Stimulated activated CD4-positive, alpha-beta T cell treated with anti-CD3 and anti-CD28 coated beads, Interleukin-4, amount 100 ng/mL, for 1 hour (primary cell): Measurements from ENCODE around the gene PLCB3.
A peak's percentile ranks its signal among the peaks of the same experiment; 100 is the strongest.

Experiments used
- DNase-seq: peaks from one replicate; pipeline ENCODE4 v3.0.0-alpha.2; 2020

Gene PLCB3

DNA sequence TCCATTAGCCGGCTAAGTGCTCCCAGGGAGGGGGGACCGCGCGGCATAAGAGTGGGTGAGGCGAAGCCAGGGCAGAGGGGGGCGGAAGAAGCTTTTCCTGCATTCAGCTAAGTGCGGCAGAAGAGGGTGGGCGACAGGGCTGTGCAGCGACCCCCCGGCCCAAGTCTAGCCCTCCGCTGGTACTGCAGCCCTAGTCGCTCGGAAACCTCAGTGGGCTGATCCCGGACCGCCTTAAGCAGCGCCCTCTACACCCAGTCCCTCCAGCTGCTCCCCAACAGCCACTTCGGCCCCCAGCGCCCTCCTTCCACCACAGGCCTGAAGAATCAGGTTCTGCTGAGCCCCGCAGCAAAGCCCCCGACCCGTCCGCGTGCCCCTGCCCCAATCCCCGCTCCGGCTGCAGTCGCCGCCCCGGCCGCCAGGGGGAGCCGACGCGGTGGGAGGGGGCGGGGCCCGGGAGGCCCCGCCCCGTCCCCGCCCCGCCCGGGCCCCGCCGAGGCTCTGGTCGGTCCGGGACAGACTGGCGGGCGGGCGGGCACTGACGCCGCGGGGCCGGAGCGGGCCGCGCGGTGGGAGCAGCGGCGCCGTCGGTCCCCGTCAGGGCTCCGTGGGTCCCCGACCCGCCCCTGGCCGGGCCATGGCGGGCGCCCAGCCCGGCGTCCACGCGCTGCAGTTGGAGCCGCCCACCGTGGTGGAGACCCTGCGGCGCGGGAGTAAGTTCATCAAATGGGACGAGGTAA, at the start of gene PLCB3:
TSS of gene PLCB3 (plus strand) at position 515 of the 737 bp plus-strand sequence. CDS start at position 635, 120 bp downstream.
- DNase-seq = peak; percentile 64

DNA sequence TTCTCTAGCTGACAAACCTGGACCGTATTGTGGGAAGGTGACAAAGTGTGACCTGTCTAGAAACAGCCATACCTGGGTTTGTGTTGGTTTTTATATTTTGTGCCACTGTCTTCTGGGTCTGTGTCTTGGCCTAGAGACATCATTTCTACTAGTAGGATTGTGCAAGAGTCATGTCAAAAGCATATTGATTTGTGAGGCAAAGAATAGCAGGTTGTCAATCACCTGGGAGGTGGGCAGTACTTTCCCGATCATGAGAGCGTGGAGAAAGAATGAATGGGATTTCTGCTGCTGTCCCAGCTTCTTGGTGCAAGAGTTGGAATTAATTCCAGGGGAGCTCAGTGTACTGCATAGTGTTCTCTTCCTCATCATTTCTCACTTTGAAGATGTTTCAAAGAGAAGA, 49.8 kb upstream of the PLCB3 start:
- no peak for DNase-seq

DNA sequence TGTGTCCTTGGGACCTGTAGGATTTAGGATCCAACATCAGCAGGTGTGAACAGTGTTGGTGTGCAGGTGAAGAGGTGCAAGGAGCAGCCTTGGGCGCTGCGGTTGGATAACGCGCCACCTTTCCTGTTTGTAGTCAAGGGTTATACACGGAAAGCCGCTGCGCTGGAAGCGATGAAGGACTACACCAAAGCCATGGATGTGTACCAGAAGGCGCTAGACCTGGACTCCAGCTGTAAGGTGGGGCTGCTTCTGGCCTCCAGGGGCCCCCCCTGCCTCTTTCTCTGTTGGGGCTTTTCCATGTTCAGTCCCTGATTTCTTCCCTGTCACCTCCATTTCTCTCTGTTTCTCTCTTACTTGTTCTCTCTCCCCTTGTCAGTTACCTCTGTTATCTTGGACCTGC, 48.3 kb upstream of the PLCB3 start:
- DNase-seq = no peak

DNA sequence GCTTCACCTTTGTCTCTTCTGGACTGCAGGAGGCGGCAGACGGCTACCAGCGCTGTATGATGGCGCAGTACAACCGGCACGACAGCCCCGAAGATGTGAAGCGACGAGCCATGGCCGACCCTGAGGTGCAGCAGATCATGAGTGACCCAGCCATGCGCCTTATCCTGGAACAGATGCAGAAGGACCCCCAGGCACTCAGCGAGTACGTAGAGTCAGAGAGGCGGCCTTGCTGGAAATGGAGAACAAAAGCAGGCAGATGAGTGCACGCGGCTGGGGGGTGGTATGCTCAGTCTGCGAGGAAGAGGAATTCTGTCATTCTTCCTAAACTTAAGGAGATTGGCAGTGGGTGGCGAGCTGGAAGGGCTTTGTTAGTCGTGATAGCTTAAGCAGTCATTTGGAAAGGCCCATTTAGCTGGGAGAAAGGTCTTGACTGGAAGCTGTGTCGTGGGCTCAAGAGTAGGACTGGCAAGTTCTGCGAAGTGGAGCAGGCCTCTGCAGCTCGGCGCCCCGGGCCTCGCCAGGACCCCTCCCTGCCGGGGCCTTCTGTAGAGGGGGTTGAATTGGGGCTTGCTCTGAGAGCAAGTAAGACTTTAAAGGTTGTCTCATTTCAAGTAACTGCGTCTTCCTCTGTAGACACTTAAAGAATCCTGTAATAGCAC, 47.8 kb upstream of the PLCB3 start:
- no peak for DNase-seq

DNA sequence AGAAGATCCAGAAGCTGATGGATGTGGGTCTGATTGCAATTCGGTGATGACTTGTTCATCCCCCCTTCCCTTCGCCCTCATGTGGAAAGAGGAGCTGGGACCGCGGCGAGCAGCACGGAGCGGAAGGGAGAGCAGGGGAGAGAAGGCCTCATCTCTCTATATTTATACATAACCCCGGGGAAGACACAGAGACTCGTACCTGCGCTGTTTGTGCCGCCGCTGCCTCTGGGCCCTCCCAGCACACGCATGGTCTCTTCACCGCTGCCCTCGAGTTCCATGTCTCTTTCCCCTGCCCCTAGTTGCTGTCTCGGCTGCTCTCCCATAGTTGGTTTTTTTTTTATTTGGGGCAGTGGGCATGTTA, 47.3 kb upstream of the PLCB3 start:
- no peak for DNase-seq

DNA sequence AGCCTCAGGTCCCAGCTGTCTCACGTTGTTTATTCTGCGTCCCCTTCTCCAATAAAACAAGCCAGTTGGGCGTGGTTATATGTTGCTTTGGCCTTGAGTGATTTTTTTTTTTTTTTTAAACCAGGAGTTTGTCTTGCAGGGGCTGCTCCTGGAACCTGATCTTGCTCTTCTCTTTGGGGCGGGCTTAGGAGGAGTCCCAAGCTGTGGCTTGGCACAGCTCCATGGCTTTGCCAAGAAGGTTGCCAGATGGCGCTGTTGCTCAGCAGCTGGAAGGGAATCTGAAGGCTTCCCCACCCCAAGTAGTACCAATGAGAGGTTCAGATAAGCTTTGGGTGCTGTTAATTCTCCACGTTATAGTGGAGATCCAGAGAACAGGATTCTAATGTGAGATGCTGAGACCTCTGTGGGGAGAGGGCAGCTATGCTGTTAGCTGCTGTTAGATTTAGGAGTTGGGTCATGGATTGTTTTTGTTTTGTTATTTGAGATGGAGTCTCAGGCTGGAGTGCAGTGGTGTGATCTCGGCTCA, 46.8 kb upstream of the PLCB3 start:
- peak; percentile 79 for DNase-seq

DNA sequence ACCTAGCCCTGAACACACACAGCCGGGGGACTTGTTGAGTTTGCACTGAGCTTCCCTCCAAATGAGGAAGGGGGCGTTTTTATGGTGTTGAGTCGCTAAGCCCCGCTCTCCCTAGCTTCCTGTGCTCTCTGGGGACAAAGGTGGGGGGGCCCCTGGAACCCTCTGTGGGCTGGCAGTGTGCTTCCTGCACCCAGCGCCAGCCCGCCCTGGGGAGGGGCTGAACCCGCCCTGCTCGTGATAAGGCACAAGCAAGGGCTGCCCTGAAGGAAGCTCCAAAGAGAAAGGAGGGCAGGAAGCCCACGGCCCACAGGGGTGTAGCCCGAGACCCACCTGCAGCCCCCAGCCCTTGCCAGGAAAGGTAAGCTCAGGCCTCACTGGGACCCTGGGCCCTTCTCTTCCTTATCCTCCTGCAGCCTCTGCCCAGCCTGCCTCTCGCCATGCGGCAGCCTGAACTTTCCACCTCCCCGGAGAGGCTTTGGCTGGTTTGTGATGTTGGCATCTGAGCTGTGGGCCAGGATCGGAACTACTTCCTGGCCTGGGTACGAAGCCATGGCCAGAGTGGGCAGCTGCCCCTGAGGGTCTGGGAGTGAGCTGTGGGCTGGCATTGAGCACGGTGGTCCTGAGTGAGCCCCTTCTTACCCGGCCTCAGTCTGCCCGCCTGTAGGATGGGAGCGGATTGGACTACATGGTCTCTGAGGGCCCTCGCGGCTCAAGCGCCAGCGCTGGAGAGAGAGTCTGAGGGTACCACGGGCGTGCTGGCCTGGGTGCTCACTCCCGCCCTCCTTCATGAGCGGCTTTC, 44.7 kb upstream of the PLCB3 start, which contains the start of gene FERMT3:
TSS of gene FERMT3 (plus strand) at position 265 of the 799 bp plus-strand sequence. CDS start 644 bp downstream, outside the sequence.
- DNase-seq = peak; percentile 78

DNA sequence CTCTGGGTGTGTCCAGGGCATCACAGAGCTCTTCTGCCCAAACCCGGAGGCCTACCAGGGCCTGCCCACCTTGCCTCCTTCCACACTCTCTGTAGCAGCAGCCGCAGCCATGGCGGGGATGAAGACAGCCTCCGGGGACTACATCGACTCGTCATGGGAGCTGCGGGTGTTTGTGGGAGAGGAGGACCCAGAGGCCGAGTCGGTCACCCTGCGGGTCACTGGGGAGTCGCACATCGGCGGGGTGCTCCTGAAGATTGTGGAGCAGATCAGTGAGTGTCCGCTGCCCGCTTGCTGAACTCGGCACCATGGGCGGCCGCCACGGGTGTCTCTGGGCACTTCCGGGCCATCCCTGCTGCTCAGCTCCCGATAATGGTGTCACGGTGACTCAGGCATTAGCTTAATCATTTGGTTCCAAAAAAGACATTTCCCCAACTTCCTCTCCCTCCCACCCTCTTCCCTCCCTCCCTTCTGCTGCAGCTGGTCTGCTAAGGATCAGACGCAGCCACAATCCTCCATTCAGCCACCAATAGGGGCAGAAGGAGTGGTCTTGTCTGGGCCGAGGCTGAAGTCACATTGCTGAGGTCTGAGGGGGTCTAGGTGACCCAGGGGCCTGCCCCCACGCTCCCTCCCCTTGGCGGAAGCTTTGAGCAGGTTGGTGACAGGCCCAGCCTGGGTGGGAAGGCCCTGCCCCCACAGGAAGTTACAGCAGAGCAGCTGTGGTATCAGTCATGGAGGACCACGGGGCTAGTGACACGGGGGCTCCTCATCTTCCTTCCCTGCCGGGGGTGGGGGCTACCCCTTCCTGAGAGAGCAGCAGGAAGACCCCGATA, 43.9 kb upstream of the PLCB3 start:
- peak; percentile 82 for DNase-seq

DNA sequence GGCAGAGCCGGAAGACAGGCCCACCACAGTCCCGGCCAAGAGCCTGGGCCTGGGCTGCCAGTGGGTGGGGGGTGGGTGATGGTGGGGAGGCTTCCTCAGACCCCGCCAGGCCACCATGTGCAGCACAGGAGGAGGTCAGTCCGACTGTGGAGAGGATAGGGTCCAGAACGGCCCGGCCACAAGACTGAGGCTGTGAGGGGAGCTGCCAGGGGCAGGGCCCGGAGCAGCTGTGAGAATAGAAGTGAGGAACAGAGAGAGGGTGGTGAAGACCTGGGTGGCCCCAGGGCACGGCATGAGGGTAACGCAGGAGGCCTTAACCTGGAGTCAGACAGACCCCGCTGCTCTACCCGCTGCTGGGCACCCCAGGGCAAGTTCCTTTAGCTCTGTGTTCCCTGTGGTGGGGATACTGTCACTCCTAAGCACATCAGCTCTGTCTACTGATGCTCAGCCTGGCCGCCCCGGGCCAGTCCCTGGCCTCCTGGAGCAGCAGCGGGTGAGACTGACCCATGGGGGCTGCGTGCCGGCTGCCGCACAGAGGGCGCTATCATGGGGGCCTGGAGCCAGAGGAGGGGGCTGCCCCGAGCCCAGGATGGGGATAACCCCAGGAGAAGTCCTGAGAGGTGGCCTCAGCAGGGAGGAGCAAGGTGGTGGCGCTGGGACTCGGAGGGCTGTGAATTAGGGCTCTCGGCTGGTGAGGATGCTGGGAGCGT, 43.1 kb upstream of the PLCB3 start:
- DNase-seq = no peak

DNA sequence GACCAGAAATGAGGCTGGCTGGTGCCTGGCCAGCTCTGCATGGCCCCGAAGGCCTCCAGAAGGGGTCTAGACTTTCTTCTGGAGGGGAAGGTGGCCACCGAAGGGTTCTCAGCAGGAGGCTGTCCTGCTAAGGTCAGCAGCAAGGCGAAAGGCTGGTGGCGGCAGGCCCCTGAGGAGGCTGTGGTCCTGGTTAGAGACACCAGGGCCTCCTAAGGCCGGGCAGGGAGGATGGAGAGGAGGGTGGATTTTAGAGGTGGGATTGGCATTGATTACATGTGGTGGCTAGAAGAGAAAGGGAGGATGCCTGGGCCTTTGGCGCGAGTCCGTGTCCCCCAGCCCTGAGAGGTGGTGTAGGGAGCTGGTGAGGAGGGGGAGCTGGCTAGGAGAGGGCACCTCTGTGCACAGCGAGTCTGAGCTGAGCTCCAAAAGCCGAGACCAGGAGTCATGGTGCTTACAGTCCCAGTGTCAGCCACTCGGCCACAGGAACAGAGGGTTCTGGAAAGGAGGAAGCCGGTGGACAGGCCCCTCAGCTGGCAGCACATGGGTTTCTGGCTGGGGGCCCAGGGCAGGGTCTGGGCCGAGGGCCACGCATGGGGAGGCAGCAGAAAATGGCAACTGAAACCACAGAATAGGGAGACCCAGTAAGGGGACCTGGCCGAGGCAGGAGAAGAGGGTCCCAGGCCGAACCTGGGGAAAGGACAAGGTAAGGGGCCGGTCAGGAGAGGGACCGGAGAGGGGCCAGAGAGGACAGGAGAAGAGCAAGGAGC, 42.4 kb upstream of the PLCB3 start:
- DNase-seq = no peak

DNA sequence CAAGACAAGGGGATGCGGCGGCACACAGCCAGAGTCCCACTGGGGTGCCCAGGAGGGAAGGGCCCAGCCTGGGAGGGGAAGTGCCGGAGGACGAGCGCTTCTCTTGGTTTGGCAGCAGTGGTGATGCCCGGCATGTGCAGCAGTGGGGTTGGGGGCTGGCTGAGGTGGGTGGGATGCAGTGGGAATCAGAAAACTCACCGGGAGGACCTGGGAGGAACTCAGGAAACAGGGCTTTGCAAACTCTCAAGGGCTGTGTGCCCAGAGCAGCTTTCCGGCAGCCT, 41.8 kb upstream of the PLCB3 start:
- no peak for DNase-seq

DNA sequence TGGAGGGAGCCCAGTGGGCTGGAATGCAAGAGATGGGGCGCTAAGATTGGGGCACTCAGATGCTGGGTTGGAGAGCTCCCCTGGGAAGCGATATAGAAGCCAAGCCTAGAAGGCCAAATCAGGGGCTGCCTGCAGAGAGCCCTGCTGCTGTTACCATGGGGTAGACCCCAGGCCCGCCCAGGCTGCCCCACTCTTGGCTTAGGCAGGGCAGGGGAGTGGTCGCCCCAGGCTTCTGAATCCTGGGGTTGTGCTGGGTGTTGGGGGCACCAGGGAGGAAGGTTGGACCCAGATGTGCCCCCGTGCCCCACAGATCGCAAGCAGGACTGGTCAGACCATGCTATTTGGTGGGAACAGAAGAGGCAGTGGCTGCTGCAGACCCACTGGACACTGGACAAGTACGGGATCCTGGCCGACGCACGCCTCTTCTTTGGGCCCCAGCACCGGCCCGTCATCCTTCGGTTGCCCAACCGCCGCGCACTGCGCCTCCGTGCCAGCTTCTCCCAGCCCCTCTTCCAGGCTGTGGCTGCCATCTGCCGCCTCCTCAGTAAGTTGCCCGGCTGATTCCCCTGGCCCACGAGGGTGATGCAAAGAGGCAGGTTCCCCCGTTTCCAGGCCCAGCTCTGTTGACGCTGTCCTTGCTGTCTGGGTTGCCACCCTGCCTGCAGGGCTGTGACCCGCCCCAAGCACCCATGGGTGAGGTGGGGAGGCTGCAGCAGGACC, 40.9 kb upstream of the PLCB3 start:
- DNase-seq = no peak

DNA sequence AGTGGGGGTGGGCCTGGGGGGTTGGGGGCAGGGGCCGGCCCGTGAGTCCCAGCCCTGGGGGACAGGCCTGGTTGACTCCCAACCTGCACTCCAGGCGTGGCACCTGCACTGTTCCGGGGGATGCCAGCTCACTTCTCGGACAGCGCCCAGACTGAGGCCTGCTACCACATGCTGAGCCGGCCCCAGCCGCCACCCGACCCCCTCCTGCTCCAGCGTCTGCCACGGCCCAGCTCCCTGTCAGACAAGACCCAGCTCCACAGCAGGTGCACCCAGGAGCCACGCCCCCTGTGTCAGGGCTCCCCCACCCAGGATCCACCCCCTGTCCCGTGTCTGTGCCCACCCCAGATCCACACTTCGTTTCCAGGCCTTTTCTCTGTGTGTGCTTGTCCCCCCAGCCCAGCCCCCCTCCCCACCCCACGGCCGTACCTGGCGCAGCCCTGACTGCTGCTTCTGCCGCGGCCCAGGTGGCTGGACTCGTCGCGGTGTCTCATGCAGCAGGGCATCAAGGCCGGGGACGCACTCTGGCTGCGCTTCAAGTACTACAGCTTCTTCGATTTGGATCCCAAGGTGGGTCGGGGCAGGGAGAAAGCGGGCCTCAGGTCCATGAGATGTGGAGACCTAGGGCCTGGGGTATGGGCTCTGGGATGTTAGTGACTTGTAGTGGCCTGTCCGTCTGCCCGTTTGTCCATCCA, 40.0 kb upstream of the PLCB3 start:
- no peak for DNase-seq

DNA sequence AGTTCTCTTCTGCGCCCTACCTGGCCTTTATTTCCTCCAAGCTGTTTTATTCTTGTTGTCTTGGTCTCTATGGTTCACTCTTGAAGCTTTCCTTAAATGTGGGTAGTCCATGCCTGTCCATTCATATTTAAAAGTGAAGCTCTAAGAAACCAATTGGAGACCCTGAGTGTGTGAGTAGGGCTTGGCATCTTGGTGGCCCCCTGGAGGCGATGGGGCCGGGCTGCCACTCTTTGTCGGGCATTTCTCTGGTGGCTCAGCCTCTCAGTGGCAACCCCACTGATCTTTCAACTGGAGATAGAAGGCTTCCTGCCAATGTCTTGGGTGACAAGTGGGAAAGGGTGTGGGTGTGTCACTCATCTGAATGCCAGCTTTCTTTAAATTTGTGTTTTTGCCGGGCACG, 34.5 kb upstream of the PLCB3 start:
- no peak for DNase-seq

DNA sequence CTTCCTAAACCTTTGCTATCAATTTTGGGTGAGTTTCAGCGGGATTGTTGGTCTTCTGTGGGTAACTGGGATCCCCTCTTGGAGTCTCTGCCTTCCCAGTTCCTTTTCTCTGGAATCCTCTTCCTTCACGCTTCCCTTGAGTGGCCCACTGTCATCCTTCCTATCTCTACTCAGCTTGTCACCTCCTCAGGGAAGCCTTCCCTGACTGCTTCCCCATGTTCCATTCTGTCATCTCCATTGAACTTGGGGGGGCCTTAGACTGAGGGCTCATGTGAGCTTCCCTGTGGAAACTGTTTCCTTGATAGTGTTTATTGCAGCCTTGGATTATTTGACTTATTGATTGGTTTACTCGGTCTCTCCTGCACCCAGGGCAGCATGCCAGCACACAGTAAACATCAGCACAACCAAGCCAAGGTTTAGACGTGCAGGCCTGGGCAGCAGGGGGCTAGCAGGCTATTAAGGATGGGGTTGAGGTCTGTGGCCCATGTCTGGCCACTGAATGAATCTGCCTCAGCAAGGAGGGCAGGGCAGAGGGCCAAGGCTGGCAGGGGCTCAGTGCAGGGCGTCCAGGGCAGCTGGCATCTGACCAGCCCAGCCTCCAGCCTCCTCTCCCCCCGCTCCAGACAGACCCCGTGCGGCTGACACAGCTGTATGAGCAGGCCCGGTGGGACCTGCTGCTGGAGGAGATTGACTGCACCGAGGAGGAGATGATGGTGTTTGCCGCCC, 32.5 kb upstream of the PLCB3 start:
- DNase-seq = no peak

DNA sequence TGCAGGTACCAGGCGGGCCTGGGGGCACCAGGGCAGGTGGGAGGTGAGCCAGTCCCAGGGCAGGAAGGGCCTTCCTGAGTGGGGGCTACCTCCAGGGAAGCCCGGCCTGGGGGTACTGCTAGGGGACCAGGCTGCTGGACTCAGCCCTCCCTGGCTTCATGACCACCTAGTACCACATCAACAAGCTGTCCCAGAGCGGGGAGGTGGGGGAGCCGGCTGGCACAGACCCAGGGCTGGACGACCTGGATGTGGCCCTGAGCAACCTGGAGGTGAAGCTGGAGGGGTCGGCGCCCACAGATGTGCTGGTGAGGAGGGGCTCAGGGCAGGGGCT, 32.0 kb upstream of the PLCB3 start:
- DNase-seq = no peak

DNA sequence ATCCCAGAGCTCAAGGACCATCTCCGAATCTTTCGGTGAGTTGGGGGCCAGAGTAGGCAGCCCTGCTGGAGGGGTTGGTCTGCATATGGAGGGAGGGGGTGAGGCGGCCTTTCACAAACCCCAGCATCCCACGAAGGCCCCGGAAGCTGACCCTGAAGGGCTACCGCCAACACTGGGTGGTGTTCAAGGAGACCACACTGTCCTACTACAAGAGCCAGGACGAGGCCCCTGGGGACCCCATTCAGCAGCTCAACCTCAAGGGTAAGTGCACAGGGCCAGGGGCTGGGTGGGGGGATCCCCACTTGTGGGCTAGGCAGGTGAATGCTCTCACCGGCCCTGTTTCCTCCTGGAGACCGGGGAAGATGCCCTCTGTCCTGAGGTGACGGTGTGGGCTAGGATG, 31.6 kb upstream of the PLCB3 start:
- no peak for DNase-seq

DNA sequence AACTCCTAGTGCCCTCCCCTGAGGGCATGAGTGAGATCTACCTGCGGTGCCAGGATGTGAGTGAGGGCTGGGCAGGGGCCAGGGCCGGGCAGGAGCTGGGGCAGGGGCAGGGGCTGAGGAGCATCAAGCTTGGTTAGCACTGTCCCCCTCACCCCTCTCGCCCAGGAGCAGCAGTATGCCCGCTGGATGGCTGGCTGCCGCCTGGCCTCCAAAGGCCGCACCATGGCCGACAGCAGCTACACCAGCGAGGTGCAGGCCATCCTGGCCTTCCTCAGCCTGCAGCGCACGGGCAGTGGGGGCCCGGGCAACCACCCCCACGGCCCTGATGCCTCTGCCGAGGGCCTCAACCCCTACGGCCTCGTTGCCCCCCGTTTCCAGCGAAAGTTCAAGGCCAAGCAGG, 31.1 kb upstream of the PLCB3 start:
- DNase-seq = no peak

DNA sequence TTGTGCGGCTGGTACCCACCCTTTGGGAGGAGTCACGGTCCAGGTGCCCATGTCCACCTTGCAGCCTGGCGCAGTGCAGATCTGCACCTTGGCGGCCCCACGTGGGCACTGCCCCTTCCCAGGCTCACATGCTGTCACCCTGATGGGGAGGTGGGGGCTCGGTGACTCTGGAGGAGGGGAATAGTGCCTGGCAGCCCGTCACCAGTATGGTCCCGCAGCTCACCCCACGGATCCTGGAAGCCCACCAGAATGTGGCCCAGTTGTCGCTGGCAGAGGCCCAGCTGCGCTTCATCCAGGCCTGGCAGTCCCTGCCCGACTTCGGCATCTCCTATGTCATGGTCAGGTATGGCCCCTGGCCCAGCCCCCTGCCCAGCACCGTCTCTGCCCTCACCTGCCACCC, 30.5 kb upstream of the PLCB3 start:
- DNase-seq = no peak

DNA sequence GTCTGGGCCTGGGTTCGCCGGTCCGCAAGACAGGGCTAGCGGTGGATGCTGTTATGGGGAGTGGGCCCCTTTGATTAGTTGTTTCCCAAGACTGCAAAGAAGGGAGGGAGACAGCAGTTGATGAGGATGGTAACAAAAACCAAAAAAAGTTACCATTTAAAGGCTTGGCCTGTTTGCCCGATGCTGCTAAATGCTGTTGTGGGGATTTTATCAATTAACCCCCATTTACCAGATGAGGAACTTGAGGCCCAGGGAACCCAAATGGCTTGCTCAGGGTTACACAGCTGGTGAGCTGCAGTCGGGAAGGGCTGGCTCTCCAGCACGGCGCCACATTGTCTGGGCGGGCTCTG, 28.7 kb upstream of the PLCB3 start:
- no peak for DNase-seq
